Fibroblast of the conjunctiva (primary cell): ENCODE results near the gene SLC4A1.

Experiments used
- DNase-seq: peaks from one replicate; pipeline ENCODE4 v3.0.0-alpha.2; 2010; ENCODE audit warnings: low read depth

Gene SLC4A1

GRCh38 chr17:44283344-44284023 is 15.5 kb upstream of the SLC4A1 start:
- no peak for DNase-seq

- DNase-seq = no peak
These were observed 14.3 kb upstream of the SLC4A1 start for GRCh38 chr17:44282264-44282663.

- no peak for DNase-seq
These were observed 13.6 kb upstream of the SLC4A1 start for GRCh38 chr17:44281570-44281969.

GRCh38 chr17:44280392-44280937 is 12.5 kb upstream of the SLC4A1 start:
- no peak for DNase-seq

GRCh38 chr17:44279666-44280391 is 11.9 kb upstream of the SLC4A1 start:
- peak; percentile 17 for DNase-seq

- DNase-seq = no peak
These were observed 11.4 kb upstream of the SLC4A1 start for GRCh38 chr17:44279346-44279665.

- no peak for DNase-seq
These were observed 10.0 kb upstream of the SLC4A1 start for GRCh38 chr17:44277976-44278375.

GRCh38 chr17:44273607-44274006 is 5.7 kb upstream of the SLC4A1 start:
- DNase-seq = no peak

- DNase-seq = no peak
These were observed 5.0 kb upstream of the SLC4A1 start for GRCh38 chr17:44272954-44273353.

GRCh38 chr17:44272321-44272951 is 4.5 kb upstream of the SLC4A1 start:
- DNase-seq = no peak

- no peak for DNase-seq
These were observed 1.8 kb upstream of the SLC4A1 start for GRCh38 chr17:44269535-44270240.

- no peak for DNase-seq
These were observed 987 bp upstream of the SLC4A1 start for GRCh38 chr17:44268709-44269534.

GRCh38 chr17:44267165-44267455 is 825 bp downstream of the SLC4A1 start:
- DNase-seq = no peak

GRCh38 chr17:44266402-44267164 is 1.4 kb downstream of the SLC4A1 start:
- no peak for DNase-seq

- no peak for DNase-seq
These were observed 4.5 kb downstream of the SLC4A1 start for GRCh38 chr17:44263345-44263902.

- no peak for DNase-seq
These were observed 5.2 kb downstream of the SLC4A1 start for GRCh38 chr17:44262654-44263225.

GRCh38 chr17:44260296-44260695 is 7.6 kb downstream of the SLC4A1 start:
- DNase-seq = no peak

GRCh38 chr17:44258811-44259351 is 9.1 kb downstream of the SLC4A1 start:
- no peak for DNase-seq

GRCh38 chr17:44257815-44258760 is 9.8 kb downstream of the SLC4A1 start:
- no peak for DNase-seq
